Type B pancreatic cell (in vitro differentiated cells): ENCODE results near the gene UBIAD1. TPM values are rescaled to one million over a fixed set of nuclear protein-coding genes. Genes with fewer than 3 reads are reported as not detected.

ENCODE experiments used
- DNase-seq: peaks from one replicate; pipeline ENCODE4 v3.0.0; 2021; ENCODE audit warnings: mixed read lengths; ENCODE audit not compliant: unreplicated experiment; ENCODE audit errors: extremely low spot score
- H3K27ac Mint-ChIP-seq: 2 replicates; pipeline ENCODE4 v1.8.0; 2021; ENCODE audit warnings: mild to moderate bottlenecking, mixed read lengths
- H3K27me3 Mint-ChIP-seq: 2 replicates; pipeline ENCODE4 v1.8.0; 2021; ENCODE audit warnings: mixed read lengths
- H3K36me3 Mint-ChIP-seq: 2 replicates; pipeline ENCODE4 v1.8.0; 2021; ENCODE audit warnings: mixed read lengths
- H3K4me1 Mint-ChIP-seq: one replicate; pipeline ENCODE4 v1.8.0; 2021; ENCODE audit warnings: mixed read lengths; ENCODE audit not compliant: unreplicated experiment
- H3K4me3 Mint-ChIP-seq: 2 replicates; pipeline ENCODE4 v1.8.0; 2021; ENCODE audit warnings: mild to moderate bottlenecking, mixed read lengths
- H3K9me3 Mint-ChIP-seq: 2 replicates; pipeline ENCODE4 v1.8.0; 2021; ENCODE audit warnings: mixed read lengths
- CTCF ChIP-seq: fragments of 200-600 bp; sonication (generic); conservative IDR thresholded peaks from 2 replicates; pipeline ENCODE4 v1.5.0; 2021; ENCODE audit warnings: antibody characterized with exemption, mild to moderate bottlenecking
- total RNA-seq: library from RNA; stranded (reverse); gene quantifications from 2 replicates; pipeline ENCODE4 v1.2.1, GENCODE V29; 2021; ENCODE audit warnings: low replicate concordance

Gene UBIAD1
- total RNA-seq, 1 donor from 2014 or later, result 17.1 TPM

DNA sequence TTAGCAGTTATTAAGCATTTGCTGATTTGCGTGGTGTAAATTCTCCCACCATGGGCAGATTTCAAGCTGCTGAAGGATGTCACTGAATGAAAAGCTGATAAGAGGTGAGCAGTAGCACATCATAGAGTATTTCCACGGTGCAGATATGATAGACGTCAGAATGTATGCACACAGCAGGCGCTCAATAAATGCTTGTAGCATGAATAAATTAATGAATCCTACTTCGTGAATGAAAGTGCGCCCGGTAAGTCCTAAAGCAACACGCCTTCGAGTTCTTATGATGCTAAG lies 510 bp upstream of the UBIAD1 start:
- H3K9me3 Mint-ChIP-seq, result no peaks in the 10 kb centered on the region
- no peak overlapping the region for H3K27ac Mint-ChIP-seq
- no peaks in the 10 kb centered on the region for H3K27me3 Mint-ChIP-seq
- H3K4me1 Mint-ChIP-seq, result peaks cover 21% of the 10 kb centered on the region
- H3K4me3 Mint-ChIP-seq, result peak overlapping the region; percentile 72
- TF ChIP-seq CTCF, result no peak
- H3K36me3 Mint-ChIP-seq, result peaks cover 7% of the 10 kb centered on the region
- no peak for DNase-seq

- H3K9me3 Mint-ChIP-seq, result no peaks in the 10 kb centered on the region
- no peaks in the 10 kb centered on the region for H3K27me3 Mint-ChIP-seq
- DNase-seq, result no peak
- H3K4me1 Mint-ChIP-seq, result peaks cover 21% of the 10 kb centered on the region
- peak overlapping the region; percentile 88 for H3K27ac Mint-ChIP-seq
- H3K36me3 Mint-ChIP-seq, result peaks cover 11% of the 10 kb centered on the region
- no peak for TF ChIP-seq CTCF
- H3K4me3 Mint-ChIP-seq, result peak overlapping the region; percentile 92
Measured at GRCh38 chr1:11273595-11274234, 717 bp downstream of the UBIAD1 start.

DNA sequence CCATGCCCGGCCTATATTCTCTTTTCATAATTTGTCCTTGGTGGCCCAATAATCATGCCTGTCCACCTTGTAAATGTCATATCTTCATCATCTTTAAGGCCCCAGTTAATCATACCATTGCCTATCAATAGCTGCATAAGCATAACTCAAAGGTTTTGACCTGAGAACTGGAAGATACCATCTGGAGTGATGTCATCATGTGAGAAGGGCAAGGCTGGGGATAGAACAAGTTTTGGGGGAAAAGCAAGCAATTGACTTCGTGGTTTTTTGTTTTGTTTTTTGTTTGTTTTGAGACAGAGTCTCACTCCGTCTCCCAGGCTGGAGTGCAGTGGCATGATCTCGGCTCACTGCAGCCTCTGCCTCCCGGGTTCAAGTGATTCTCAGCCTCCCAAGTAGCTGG lies 6.2 kb downstream of the UBIAD1 start:
- Mint-ChIP-seq H3K9me3 (no peaks in the 10 kb centered on the region), H3K4me3 (no peak overlapping the region), H3K27ac (no peak overlapping the region), H3K4me1 (peaks cover 21% of the 10 kb centered on the region), H3K36me3 (peaks cover 29% of the 10 kb centered on the region), H3K27me3 (no peaks in the 10 kb centered on the region)
- no peak for DNase-seq
- no peak for TF ChIP-seq CTCF

- H3K27me3 Mint-ChIP-seq, result no peaks in the 10 kb centered on the region
- no peak overlapping the region for H3K4me3 Mint-ChIP-seq
- no peaks in the 10 kb centered on the region for H3K9me3 Mint-ChIP-seq
- DNase-seq, result no peak
- H3K4me1 Mint-ChIP-seq, result peaks cover 21% of the 10 kb centered on the region
- no peak overlapping the region for H3K27ac Mint-ChIP-seq
- TF ChIP-seq CTCF, result no peak
- peaks cover 29% of the 10 kb centered on the region for H3K36me3 Mint-ChIP-seq
Measured at GRCh38 chr1:11279630-11280029, 6.6 kb downstream of the UBIAD1 start.

- Mint-ChIP-seq H3K4me1 (peaks cover 10% of the 10 kb centered on the region), H3K4me3 (no peak overlapping the region), H3K36me3 (peaks cover 28% of the 10 kb centered on the region), H3K9me3 (no peaks in the 10 kb centered on the region), H3K27me3 (no peaks in the 10 kb centered on the region), H3K27ac (no peak overlapping the region)
- TF ChIP-seq CTCF, result no peak
- no peak for DNase-seq
Measured at GRCh38 chr1:11280719-11281376, 7.8 kb downstream of the UBIAD1 start.
